Psoas muscle (tissue), 8 donors: ENCODE results near the gene PRPF19. TPM values are rescaled to one million over a fixed set of nuclear protein-coding genes. Genes with fewer than 3 reads are reported as not detected.

ENCODE experiments used
- ATAC-seq, 4 donors: fragments of 200-7000 bp; cut with Tn5 transposase; one replicate each; pipeline ENCODE4 v1.9.1; 2020; ENCODE audit warnings: moderate library complexity in 3 of 4, mild to moderate bottlenecking in 2 of 4
- DNase-seq, 2 donors: peaks; one replicate each; pipeline ENCODE4 v3.0.0-alpha.2; 2020
- H3K27ac ChIP-seq: fragments of 200-600 bp; one replicate; pipeline ENCODE4 v1.8.0; 2022
- H3K27me3 ChIP-seq, 3 donors: fragments of 200-600 bp in 1 of 3; one replicate each; pipeline versions ENCODE4 v1.6.1 to v1.8.0; 2013 to 2022; ENCODE audit warnings: low read length in 2 of 3, mild to moderate bottlenecking in 2 of 3, moderate library complexity in 1 of 3; ENCODE audit not compliant: insufficient read depth in 3 of 3
- H3K36me3 ChIP-seq, 2 donors: fragments of 200-600 bp in 1 of 2; one replicate each; pipeline versions ENCODE4 v1.6.1 to v1.8.0; 2013 to 2022; ENCODE audit warnings: low read depth in 1 of 2, mild to moderate bottlenecking in 1 of 2, moderate library complexity in 1 of 2; ENCODE audit not compliant: insufficient read depth in 1 of 2
- H3K4me1 ChIP-seq: fragments of 200-600 bp; one replicate; pipeline ENCODE4 v1.8.0; 2022
- H3K4me3 ChIP-seq: fragments of 200-600 bp; one replicate; pipeline ENCODE4 v1.8.0; 2022; ENCODE audit warnings: mild to moderate bottlenecking
- H3K9me3 ChIP-seq: fragments of 200-600 bp; one replicate; pipeline ENCODE4 v1.8.0; 2022
- WGBS, 3 donors: extraction: QIAGEN DNeasy Blood & Tissue Kit; methylation state at CpG; one replicate each; pipeline versions ENCODE4 v1.1.6 to v1.1.7; 2013; 5-methylcytosine and 5-hydroxymethylcytosine counted together
- intact Hi-C, 2 donors: fragments of 100-400 bp; cut with DNase I; formaldehyde crosslinking; loops; one replicate each; pipeline versions ENCODE4 v1.11.0 to v1.14.2; 2022
- polyA plus RNA-seq, 3 donors: library from polyadenylated mRNA; stranded (reverse); fragments of 200-250 nt; gene quantifications; one replicate each; pipeline ENCODE4 v1.2.3, GENCODE V29; 2013
- total RNA-seq, 4 donors: library from RNA; stranded (reverse); fragmentation: NEBNext Ultra II Directional in 2 of 4; extraction: Animal tissue kit (Norgen Biotek cat#: 25700) in 2 of 4; gene quantifications; one replicate each; pipeline versions ENCODE4 v1.2.1 to v1.2.4, GENCODE V29; 2021 to 2023
- TF ChIP-seq, protein P1 (sequence below): fragments of 200-600 bp; IDR thresholded peaks from one replicate; pipeline ENCODE4 v1.8.0; 2022; ENCODE audit warnings: antibody characterized with exemption
- donor health status: healthy with polysubstance abuse.
- donor health status: DM: no; HTN: no; CAD: no; lungs with moderate emphysema.
- donor health status: Bipolar disorder and iron deficiency.
- donor health status: healthy.
- donor health status: DM: yes; HTN: yes; CAD: no.
- donor health status: DM: no; HTN: no; CAD: no.
- donor health status: DM: no; HTN: no; CAD: no.
- donor health status: DM: yes; HTN: yes; CAD: no.

Gene PRPF19
- total and polyA plus RNA-seq, 7 donors: 45.7 to 109 (median 67.4) TPM

DNA sequence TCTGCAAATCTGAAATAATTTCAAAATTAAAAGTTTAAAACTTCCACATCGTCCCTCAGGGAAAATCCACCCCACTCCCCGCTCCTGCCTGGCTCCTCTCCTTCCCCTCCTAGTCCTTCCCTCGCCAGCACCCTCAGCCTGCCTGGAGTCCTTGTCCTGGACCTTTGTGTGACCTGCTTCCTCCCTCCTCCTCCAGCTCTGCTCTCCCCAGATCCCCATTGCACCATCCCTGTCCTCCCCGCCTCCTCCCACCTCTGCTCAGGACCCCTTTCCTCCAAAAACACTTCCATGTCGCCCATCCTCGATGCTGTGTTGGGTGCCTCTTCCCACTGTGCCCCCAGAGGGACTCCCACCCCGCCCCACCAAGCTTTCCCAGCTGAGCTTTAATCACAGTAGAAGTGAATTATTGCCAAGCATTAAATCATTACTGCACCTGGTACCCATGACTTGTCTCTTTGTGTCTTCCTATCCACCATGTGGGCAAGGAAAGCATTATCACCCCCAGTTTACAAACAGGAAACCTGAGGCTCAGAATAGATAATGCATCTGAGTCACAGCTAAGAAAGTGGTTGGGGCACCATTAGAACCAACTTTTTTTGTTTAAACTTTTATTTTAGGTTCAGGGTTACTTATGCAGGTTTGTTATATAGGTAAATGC lies 41.4 kb downstream of the PRPF19 start:
- Histone ChIP-seq H3K4me1 (no peaks in the 10 kb centered on the region), H3K9me3 (no peaks in the 10 kb centered on the region), H3K27ac (no peak overlapping the region), H3K4me3 (no peak overlapping the region), H3K27me3 (no peaks in the 10 kb centered on the region), H3K36me3 (no peaks in the 10 kb centered on the region)
- intact Hi-C loops: no loop called here
- ATAC-seq (no peak), DNase-seq (peak in 1 of 2 donors; percentile 20)
- TF ChIP-seq, protein P1, sequence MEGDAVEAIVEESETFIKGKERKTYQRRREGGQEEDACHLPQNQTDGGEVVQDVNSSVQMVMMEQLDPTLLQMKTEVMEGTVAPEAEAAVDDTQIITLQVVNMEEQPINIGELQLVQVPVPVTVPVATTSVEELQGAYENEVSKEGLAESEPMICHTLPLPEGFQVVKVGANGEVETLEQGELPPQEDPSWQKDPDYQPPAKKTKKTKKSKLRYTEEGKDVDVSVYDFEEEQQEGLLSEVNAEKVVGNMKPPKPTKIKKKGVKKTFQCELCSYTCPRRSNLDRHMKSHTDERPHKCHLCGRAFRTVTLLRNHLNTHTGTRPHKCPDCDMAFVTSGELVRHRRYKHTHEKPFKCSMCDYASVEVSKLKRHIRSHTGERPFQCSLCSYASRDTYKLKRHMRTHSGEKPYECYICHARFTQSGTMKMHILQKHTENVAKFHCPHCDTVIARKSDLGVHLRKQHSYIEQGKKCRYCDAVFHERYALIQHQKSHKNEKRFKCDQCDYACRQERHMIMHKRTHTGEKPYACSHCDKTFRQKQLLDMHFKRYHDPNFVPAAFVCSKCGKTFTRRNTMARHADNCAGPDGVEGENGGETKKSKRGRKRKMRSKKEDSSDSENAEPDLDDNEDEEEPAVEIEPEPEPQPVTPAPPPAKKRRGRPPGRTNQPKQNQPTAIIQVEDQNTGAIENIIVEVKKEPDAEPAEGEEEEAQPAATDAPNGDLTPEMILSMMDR: no peak
- WGBS, 3 donors: 68 to 80% (median 76%) methylated on average over 7 of the region's 7 CpGs

DNA sequence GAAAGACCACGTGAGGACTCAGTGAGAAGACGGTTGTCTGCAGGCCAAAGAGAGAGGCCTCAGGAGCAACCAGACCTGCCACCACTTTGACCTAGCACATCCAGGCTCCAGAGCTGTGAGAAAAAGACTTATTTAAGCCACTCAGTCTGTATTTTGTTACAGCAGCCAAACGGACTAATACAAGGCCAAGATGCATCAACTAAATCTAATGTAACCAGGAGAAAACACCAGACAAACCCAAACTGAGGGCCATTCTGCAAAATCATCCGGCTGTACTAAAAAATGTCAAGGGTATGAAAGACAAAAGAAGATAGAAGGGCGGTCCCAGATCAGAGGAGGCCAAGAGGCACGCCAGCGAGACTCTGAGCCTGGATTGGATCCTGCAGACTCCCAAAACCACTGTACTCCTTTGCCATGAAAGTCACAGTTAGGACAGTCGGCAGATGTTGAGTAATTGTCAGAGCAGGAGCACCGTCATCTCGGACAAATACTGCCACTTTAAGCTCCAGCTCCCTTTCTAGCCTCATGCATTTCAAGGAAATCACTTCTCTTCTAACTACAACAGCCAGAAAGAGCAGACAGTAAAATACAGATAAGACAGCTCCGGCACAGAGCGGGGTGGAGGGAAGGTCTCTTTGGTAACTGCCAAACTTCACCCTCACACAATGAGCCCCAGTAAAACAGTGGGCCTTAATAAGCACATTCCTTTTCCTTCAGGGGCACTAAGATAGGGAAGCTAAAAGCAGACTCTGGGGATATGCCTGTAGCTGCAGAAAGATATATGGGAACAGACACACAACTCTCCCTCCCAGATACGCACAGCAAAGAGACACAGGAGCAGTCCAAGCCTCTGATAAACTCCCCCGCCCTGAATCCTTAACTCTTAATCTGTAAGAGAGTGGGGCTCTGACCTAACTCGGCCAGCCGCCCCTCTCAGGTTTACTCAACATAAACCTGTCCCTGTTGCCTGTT lies 42.5 kb downstream of the PRPF19 start:
- Histone ChIP-seq H3K27ac (no peak overlapping the region), H3K36me3 (no peaks in the 10 kb centered on the region), H3K4me3 (no peak overlapping the region), H3K27me3 (no peaks in the 10 kb centered on the region), H3K4me1 (no peaks in the 10 kb centered on the region), H3K9me3 (no peaks in the 10 kb centered on the region)
- WGBS, 3 donors: 79 to 83% (median 80%) methylated on average over 16 of the region's 16 CpGs
- intact Hi-C loops: no loop called here
- ATAC-seq (no peak), DNase-seq (peak in 1 of 2 donors; percentile 19)
- TF ChIP-seq, protein P1: no peak

DNA sequence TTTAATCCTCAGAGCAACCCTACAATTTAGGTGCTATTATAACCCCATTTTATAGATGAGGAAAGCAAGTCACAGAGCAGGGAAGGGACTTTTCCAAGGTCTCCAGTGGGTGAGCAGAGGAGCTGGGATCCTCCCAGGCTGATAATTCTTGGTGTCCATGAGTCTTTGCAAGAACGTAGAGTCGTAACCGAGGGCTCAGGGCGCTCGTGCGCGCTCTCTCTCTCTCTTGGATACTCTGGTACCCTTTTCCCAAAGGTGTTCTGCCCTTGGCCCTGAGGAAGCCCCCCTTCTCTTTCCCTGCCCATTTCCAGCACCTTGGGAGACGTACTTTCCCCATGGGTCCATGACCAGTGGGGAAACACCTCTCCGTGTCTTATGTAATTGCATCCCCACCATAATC lies 44.2 kb downstream of the PRPF19 start:
- Histone ChIP-seq H3K27ac (no peak overlapping the region), H3K27me3 (no peaks in the 10 kb centered on the region), H3K36me3 (no peaks in the 10 kb centered on the region), H3K4me3 (no peak overlapping the region), H3K4me1 (no peaks in the 10 kb centered on the region), H3K9me3 (no peaks in the 10 kb centered on the region)
- 88 to 91% (median 89%) methylated on average over 9 of the region's 9 CpGs for WGBS, 3 donors
- DNase-seq (peak in 1 of 2 donors; percentile 34), ATAC-seq (no peak)
- intact Hi-C loops: no loop called here
- TF ChIP-seq, protein P1: no peak

DNA sequence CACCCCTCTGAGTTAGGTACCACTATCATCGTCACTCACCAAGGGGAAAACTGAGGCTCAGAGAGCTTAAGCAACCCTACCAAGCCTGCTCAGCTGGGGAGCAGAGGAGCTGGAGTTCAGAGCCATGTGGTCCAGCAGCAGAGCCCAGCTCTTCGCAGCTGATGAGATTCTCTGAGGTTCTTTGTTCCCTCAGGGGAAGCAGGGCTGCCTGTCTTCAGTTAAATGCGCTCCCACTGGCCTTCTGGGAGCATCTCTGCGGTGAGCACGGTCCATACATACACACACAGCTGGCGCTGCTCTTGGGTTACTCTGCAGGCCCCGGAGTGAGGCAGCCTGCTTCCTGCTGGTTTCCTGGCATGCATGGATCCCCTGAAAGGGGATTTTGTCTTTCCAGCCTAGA lies 45.4 kb downstream of the PRPF19 start:
- Histone ChIP-seq H3K27ac (no peak overlapping the region), H3K4me1 (no peaks in the 10 kb centered on the region), H3K9me3 (no peaks in the 10 kb centered on the region), H3K4me3 (no peak overlapping the region), H3K27me3 (no peaks in the 10 kb centered on the region), H3K36me3 (no peaks in the 10 kb centered on the region)
- intact Hi-C loops: no loop called here
- DNase-seq (peak in 1 of 2 donors; percentile 26), ATAC-seq (no peak)
- TF ChIP-seq, protein P1: no peak
- 20 to 24% (median 22%) methylated on average over 7 of the region's 7 CpGs for WGBS, 3 donors
